ENCODE measurements around the gene CREB5. TPM values are rescaled to one million over a fixed set of nuclear protein-coding genes. Genes with fewer than 3 reads are reported as not detected.

Gene CREB5
- total RNA-seq, 1 experiment from 2014 or later, result 1.3 TPM

DNA sequence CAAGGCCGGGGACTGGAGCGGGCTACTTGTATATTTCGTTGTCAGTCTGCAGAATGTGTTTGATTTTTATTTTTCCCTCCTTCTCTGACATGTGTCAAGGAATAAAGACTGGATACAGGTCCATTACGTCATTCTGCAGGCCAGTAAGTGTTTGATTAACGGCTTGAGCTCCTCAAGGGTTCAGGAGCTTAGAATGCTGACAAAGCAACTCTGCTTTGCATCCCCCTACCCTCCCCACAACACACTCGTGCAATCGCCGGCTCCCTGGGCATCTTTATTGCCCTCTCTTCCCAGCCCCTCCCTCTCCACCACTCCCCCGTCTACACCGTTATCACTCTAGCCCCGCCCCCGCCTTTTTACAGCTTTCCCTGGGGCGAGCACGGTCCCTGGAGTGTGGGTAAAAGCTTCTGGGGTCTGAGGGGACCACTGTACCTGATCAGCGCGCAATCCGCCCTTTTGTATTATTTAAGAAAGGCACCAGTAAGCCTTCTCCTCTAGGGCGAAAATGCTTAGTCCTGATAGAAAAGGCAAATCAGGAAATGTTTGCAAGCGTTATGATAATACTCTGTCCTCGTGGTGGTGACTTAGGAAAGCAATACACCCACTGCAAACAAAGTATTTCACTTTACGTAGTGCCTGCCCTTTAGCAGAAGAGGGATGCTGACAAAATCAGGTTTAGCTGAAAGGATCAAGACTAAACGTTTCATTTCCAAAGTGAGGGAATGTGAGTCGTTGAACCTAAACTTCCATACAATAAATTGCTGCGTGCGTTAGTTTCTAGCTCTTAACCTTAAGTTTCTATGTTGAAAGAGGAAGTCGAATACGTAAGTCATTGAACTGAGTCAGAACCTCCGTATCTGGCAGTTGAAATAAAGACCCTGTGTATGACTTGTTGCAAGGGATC lies 1.4 kb upstream of the CREB5 start (continued):
- no peak for TF ChIP-seq JUN (CRISPR knock-in tag; IDR thresholded peaks at IDR 0.05)
- no peak for TF ChIP-seq SOX15 (CRISPR knock-in tag; IDR thresholded peaks at IDR 0.05)
- no peak for TF ChIP-seq ZNF671 (CRISPR knock-in tag; IDR thresholded peaks at IDR 0.05)
- no peak for TF ChIP-seq ZNF416 (CRISPR knock-in tag; IDR thresholded peaks at IDR 0.05)
- TF ChIP-seq ZNF423 (CRISPR knock-in tag; IDR thresholded peaks at IDR 0.05), result no peak
- no peak for TF ChIP-seq OVOL2 (CRISPR knock-in tag; IDR thresholded peaks at IDR 0.05; ENCODE audit: borderline replicate concordance)
- TF ChIP-seq, protein P1, sequence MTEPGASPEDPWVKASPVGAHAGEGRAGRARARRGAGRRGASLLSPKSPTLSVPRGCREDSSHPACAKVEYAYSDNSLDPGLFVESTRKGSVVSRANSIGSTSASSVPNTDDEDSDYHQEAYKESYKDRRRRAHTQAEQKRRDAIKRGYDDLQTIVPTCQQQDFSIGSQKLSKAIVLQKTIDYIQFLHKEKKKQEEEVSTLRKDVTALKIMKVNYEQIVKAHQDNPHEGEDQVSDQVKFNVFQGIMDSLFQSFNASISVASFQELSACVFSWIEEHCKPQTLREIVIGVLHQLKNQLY (CRISPR knock-in tag; IDR thresholded peaks at IDR 0.05), result no peak
- TF ChIP-seq, protein P2, sequence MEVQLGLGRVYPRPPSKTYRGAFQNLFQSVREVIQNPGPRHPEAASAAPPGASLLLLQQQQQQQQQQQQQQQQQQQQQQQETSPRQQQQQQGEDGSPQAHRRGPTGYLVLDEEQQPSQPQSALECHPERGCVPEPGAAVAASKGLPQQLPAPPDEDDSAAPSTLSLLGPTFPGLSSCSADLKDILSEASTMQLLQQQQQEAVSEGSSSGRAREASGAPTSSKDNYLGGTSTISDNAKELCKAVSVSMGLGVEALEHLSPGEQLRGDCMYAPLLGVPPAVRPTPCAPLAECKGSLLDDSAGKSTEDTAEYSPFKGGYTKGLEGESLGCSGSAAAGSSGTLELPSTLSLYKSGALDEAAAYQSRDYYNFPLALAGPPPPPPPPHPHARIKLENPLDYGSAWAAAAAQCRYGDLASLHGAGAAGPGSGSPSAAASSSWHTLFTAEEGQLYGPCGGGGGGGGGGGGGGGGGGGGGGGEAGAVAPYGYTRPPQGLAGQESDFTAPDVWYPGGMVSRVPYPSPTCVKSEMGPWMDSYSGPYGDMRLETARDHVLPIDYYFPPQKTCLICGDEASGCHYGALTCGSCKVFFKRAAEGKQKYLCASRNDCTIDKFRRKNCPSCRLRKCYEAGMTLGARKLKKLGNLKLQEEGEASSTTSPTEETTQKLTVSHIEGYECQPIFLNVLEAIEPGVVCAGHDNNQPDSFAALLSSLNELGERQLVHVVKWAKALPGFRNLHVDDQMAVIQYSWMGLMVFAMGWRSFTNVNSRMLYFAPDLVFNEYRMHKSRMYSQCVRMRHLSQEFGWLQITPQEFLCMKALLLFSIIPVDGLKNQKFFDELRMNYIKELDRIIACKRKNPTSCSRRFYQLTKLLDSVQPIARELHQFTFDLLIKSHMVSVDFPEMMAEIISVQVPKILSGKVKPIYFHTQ (CRISPR knock-in tag; IDR thresholded peaks at IDR 0.05), result no peak

DNA sequence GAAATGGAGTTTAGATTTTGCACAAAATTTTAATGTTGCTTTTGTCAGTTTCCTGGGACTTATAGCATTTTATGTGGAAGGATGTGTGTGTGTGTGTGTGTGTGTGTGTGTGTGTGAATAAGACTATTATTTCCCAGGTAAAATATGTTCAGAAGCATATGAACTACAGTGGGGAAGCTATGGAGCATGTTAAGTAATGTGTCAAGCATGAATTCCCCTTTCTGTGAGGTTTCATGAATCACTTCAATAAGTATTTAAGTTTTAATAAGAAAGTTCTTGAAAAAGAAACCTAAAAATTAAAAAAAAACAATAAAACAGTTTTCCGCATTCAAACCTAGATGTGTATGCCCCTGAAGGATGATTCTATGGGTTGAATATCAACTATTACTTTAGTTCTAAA lies 693 bp downstream of the CREB5 start:
- peaks cover 59% of the 10 kb centered on the region for H3K27me3 Mint-ChIP-seq (ENCODE audit: low read depth)
- no peaks in the 10 kb centered on the region for H3K9me3 Mint-ChIP-seq
- peaks cover 21% of the 10 kb centered on the region for H3K4me1 Mint-ChIP-seq
- H3K27ac Mint-ChIP-seq, result no peak overlapping the region
- CTCF ChIA-PET, result interaction anchor here (0.6 to 1.3 kb wide), 3 partner anchors 22 to 123 kb away, joined by 4 to 5 read pairs (median 5); no protein-coding TSS in a partner anchor
- ATAC-seq (no peak), DNase-seq (ENCODE audit: low spot score) (no peak)
- POLR2A ChIA-PET, result no interaction called here
- no peak overlapping the region for H3K4me3 Mint-ChIP-seq
- no peaks in the 10 kb centered on the region for H3K36me3 Mint-ChIP-seq
- TF ChIP-seq JUN (CRISPR knock-in tag; IDR thresholded peaks at IDR 0.05) (no peak), NFATC4 (CRISPR knock-in tag; IDR thresholded peaks at IDR 0.05) (no peak), ETV6 (CRISPR knock-in tag; IDR thresholded peaks at IDR 0.05) (no peak), NR3C1 (CRISPR knock-in tag; conservative IDR thresholded peaks at IDR 0.05; ENCODE audit: low read depth) (no peak), TEAD4 (CRISPR knock-in tag; IDR thresholded peaks at IDR 0.05) (no peak)
- TF ChIP-seq, protein P3, sequence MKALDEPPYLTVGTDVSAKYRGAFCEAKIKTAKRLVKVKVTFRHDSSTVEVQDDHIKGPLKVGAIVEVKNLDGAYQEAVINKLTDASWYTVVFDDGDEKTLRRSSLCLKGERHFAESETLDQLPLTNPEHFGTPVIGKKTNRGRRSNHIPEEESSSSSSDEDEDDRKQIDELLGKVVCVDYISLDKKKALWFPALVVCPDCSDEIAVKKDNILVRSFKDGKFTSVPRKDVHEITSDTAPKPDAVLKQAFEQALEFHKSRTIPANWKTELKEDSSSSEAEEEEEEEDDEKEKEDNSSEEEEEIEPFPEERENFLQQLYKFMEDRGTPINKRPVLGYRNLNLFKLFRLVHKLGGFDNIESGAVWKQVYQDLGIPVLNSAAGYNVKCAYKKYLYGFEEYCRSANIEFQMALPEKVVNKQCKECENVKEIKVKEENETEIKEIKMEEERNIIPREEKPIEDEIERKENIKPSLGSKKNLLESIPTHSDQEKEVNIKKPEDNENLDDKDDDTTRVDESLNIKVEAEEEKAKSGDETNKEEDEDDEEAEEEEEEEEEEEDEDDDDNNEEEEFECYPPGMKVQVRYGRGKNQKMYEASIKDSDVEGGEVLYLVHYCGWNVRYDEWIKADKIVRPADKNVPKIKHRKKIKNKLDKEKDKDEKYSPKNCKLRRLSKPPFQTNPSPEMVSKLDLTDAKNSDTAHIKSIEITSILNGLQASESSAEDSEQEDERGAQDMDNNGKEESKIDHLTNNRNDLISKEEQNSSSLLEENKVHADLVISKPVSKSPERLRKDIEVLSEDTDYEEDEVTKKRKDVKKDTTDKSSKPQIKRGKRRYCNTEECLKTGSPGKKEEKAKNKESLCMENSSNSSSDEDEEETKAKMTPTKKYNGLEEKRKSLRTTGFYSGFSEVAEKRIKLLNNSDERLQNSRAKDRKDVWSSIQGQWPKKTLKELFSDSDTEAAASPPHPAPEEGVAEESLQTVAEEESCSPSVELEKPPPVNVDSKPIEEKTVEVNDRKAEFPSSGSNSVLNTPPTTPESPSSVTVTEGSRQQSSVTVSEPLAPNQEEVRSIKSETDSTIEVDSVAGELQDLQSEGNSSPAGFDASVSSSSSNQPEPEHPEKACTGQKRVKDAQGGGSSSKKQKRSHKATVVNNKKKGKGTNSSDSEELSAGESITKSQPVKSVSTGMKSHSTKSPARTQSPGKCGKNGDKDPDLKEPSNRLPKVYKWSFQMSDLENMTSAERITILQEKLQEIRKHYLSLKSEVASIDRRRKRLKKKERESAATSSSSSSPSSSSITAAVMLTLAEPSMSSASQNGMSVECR (CRISPR knock-in tag; IDR thresholded peaks at IDR 0.05; ENCODE audit: borderline replicate concordance), result no peak
- TF ChIP-seq, protein P4, sequence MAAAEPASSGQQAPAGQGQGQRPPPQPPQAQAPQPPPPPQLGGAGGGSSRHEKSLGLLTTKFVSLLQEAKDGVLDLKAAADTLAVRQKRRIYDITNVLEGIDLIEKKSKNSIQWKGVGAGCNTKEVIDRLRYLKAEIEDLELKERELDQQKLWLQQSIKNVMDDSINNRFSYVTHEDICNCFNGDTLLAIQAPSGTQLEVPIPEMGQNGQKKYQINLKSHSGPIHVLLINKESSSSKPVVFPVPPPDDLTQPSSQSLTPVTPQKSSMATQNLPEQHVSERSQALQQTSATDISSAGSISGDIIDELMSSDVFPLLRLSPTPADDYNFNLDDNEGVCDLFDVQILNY (CRISPR knock-in tag; IDR thresholded peaks at IDR 0.05), result no peak
- TF ChIP-seq, protein P2 (CRISPR knock-in tag; IDR thresholded peaks at IDR 0.05), result no peak
- TF ChIP-seq, protein P5, sequence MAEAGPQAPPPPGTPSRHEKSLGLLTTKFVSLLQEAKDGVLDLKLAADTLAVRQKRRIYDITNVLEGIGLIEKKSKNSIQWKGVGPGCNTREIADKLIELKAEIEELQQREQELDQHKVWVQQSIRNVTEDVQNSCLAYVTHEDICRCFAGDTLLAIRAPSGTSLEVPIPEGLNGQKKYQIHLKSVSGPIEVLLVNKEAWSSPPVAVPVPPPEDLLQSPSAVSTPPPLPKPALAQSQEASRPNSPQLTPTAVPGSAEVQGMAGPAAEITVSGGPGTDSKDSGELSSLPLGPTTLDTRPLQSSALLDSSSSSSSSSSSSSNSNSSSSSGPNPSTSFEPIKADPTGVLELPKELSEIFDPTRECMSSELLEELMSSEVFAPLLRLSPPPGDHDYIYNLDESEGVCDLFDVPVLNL (CRISPR knock-in tag; IDR thresholded peaks at IDR 0.05; ENCODE audit: borderline replicate concordance, low read depth), result no peak
- TF ChIP-seq, protein P6, sequence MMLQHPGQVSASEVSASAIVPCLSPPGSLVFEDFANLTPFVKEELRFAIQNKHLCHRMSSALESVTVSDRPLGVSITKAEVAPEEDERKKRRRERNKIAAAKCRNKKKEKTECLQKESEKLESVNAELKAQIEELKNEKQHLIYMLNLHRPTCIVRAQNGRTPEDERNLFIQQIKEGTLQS (CRISPR knock-in tag; conservative IDR thresholded peaks at IDR 0.05), result no peak
